Stimulated activated memory B cell treated with anti-CD40 and anti-IgM and Interleukin-4, amounts not matched to agents 10 μg/mL and 1 μg/mL and 100 μg/mL, for 72 hours (primary cell): ENCODE results near the gene ARID1B.

Experiments
- ATAC-seq: fragments of 150-1000 bp; cut with Tn5 transposase; 2 replicates; pipeline ENCODE4 v1.10.0; 2021
- H3K27ac Mint-ChIP-seq: one replicate; pipeline ENCODE4 v1.8.0; 2022; ENCODE audit warnings: mild to moderate bottlenecking, mixed read lengths
- H3K27me3 Mint-ChIP-seq: one replicate; pipeline ENCODE4 v1.8.0; 2022; ENCODE audit warnings: mixed read lengths
- H3K36me3 Mint-ChIP-seq: one replicate; pipeline ENCODE4 v1.8.0; 2022; ENCODE audit warnings: mixed read lengths
- H3K4me1 Mint-ChIP-seq: one replicate; pipeline ENCODE4 v1.8.0; 2022; ENCODE audit warnings: mixed read lengths
- H3K4me3 Mint-ChIP-seq: one replicate; pipeline ENCODE4 v1.8.0; 2022; ENCODE audit warnings: mild to moderate bottlenecking, moderate library complexity, mixed read lengths
- H3K9me3 Mint-ChIP-seq: one replicate; pipeline ENCODE4 v1.8.0; 2022; ENCODE audit warnings: mixed read lengths

Gene ARID1B

GRCh38 chr6:156955494-156956183 lies 178.5 kb downstream of the ARID1B start:
- peaks cover 77% of the 10 kb centered on the region for H3K4me1 Mint-ChIP-seq
- no peak overlapping the region for H3K4me3 Mint-ChIP-seq
- H3K9me3 Mint-ChIP-seq, result no peaks in the 10 kb centered on the region
- peaks cover 12% of the 10 kb centered on the region for H3K36me3 Mint-ChIP-seq
- H3K27ac Mint-ChIP-seq, result peak overlapping the region; percentile 48
- no peaks in the 10 kb centered on the region for H3K27me3 Mint-ChIP-seq
- no peak for ATAC-seq

DNA sequence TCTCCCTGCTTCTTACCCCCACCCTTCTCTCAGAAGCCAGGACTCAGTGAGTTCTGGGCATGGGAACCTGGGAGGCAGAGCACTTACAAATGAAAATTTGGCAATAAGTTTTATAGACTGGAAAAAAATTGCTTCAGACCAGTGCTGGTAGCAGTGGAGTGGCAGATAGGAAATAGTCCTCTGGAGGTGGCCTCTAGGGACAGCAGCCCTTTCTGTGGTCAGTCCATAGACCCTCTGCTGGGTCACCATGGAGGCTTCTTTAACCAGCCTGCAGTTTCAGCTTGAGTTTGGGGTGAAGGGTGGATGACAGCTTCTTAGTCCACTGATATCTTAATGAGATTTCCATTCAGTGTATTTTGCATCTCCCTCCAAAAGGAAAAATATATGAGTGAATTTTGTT lies 179.1 kb downstream of the ARID1B start:
- Mint-ChIP-seq H3K4me1 (peaks cover 79% of the 10 kb centered on the region), H3K9me3 (no peaks in the 10 kb centered on the region), H3K27ac (peak overlapping the region; percentile 48), H3K4me3 (no peak overlapping the region), H3K36me3 (peaks cover 12% of the 10 kb centered on the region), H3K27me3 (no peaks in the 10 kb centered on the region)
- no peak for ATAC-seq

GRCh38 chr6:156957931-156958547 lies 180.9 kb downstream of the ARID1B start:
- peaks cover 77% of the 10 kb centered on the region for H3K4me1 Mint-ChIP-seq
- peak; percentile 64 for ATAC-seq
- no peak overlapping the region for H3K4me3 Mint-ChIP-seq

GRCh38 chr6:156960525-156960924 lies 183.3 kb downstream of the ARID1B start:
- H3K9me3 Mint-ChIP-seq, result no peaks in the 10 kb centered on the region
- ATAC-seq, result no peak
- H3K36me3 Mint-ChIP-seq, result peaks cover 12% of the 10 kb centered on the region
- peaks cover 70% of the 10 kb centered on the region for H3K4me1 Mint-ChIP-seq
- H3K27me3 Mint-ChIP-seq, result no peaks in the 10 kb centered on the region
- no peak overlapping the region for H3K27ac Mint-ChIP-seq
- H3K4me3 Mint-ChIP-seq, result no peak overlapping the region

More at GRCh38 chr6:156957931-156958547, 180.9 kb downstream of the ARID1B start:
- Mint-ChIP-seq H3K36me3 (peaks cover 12% of the 10 kb centered on the region), H3K9me3 (no peaks in the 10 kb centered on the region), H3K27ac (peak overlapping the region; percentile 6), H3K27me3 (no peaks in the 10 kb centered on the region)

- Mint-ChIP-seq H3K4me3 (no peak overlapping the region), H3K36me3 (peaks cover 12% of the 10 kb centered on the region), H3K4me1 (peaks cover 62% of the 10 kb centered on the region), H3K27me3 (no peaks in the 10 kb centered on the region), H3K27ac (no peak overlapping the region), H3K9me3 (no peaks in the 10 kb centered on the region)
- no peak for ATAC-seq
These were observed 184.2 kb downstream of the ARID1B start for GRCh38 chr6:156961282-156961892.

- H3K36me3 Mint-ChIP-seq, result peaks cover 6% of the 10 kb centered on the region
- no peak overlapping the region for H3K27ac Mint-ChIP-seq
- H3K9me3 Mint-ChIP-seq, result no peaks in the 10 kb centered on the region
- peaks cover 57% of the 10 kb centered on the region for H3K4me1 Mint-ChIP-seq
- H3K4me3 Mint-ChIP-seq, result peak overlapping the region; percentile 34
- ATAC-seq, result peak; percentile 50
- no peaks in the 10 kb centered on the region for H3K27me3 Mint-ChIP-seq
These were observed 186.8 kb downstream of the ARID1B start for GRCh38 chr6:156963712-156964700.

GRCh38 chr6:156967852-156968251 lies 190.7 kb downstream of the ARID1B start:
- Mint-ChIP-seq H3K36me3 (peaks cover 6% of the 10 kb centered on the region), H3K27me3 (no peaks in the 10 kb centered on the region), H3K9me3 (no peaks in the 10 kb centered on the region), H3K27ac (no peak overlapping the region), H3K4me3 (no peak overlapping the region), H3K4me1 (peaks cover 63% of the 10 kb centered on the region)
- ATAC-seq, result no peak

GRCh38 chr6:156969233-156969632 lies 192.1 kb downstream of the ARID1B start:
- H3K4me1 Mint-ChIP-seq, result peaks cover 62% of the 10 kb centered on the region
- no peaks in the 10 kb centered on the region for H3K27me3 Mint-ChIP-seq
- peaks cover 6% of the 10 kb centered on the region for H3K36me3 Mint-ChIP-seq
- H3K27ac Mint-ChIP-seq, result peak overlapping the region; percentile 71
- peak; percentile 41 for ATAC-seq
- no peaks in the 10 kb centered on the region for H3K9me3 Mint-ChIP-seq
- H3K4me3 Mint-ChIP-seq, result no peak overlapping the region

GRCh38 chr6:156970595-156971112 lies 193.5 kb downstream of the ARID1B start:
- H3K27ac Mint-ChIP-seq, result peak overlapping the region; percentile 24
- H3K9me3 Mint-ChIP-seq, result no peaks in the 10 kb centered on the region
- ATAC-seq, result no peak
- peaks cover 6% of the 10 kb centered on the region for H3K36me3 Mint-ChIP-seq
- H3K4me1 Mint-ChIP-seq, result peaks cover 69% of the 10 kb centered on the region
- no peaks in the 10 kb centered on the region for H3K27me3 Mint-ChIP-seq
- H3K4me3 Mint-ChIP-seq, result no peak overlapping the region

DNA sequence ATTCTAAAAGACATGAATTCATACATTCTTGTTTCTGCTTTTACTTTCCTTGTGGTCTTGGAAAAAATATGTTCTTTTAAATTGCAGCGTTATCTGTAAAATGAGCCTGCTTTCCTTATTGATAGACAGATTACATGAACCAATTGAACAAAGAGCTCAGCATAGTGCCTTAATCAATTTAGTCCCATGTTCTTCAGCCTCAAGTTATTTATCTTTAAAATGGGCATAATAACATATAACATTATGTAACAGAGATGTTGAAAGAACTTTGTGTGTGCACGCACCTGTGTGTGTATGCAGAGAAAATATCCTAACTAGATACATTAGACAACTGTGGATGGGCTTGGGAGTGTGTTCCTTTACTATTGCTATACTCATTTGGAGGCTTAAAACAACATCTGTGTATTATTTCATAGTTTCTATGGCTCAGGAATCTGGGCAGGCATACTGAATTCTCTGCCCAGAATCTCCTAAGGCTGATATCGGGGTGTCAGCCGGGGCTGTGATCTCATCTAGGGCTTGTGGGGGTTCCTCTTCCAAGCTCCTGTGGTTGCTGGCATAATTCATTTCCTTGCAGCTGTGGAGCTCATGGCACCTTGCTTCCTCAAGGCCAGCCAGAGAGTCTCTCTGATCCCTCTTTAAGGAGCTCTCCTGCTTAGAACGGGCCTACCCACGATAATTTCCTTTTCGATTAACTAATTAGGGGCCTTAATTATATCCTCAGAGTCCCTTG lies 194.1 kb downstream of the ARID1B start:
- H3K9me3 Mint-ChIP-seq, result no peaks in the 10 kb centered on the region
- H3K36me3 Mint-ChIP-seq, result peaks cover 6% of the 10 kb centered on the region
- ATAC-seq, result no peak
- no peaks in the 10 kb centered on the region for H3K27me3 Mint-ChIP-seq
- H3K4me1 Mint-ChIP-seq, result peaks cover 76% of the 10 kb centered on the region
- H3K27ac Mint-ChIP-seq, result peak overlapping the region; percentile 48
- H3K4me3 Mint-ChIP-seq, result no peak overlapping the region

GRCh38 chr6:156972145-156972544 lies 195.0 kb downstream of the ARID1B start:
- H3K27me3 Mint-ChIP-seq, result no peaks in the 10 kb centered on the region
- peak overlapping the region; percentile 48 for H3K27ac Mint-ChIP-seq
- no peaks in the 10 kb centered on the region for H3K9me3 Mint-ChIP-seq
- H3K4me3 Mint-ChIP-seq, result no peak overlapping the region
- peaks cover 80% of the 10 kb centered on the region for H3K4me1 Mint-ChIP-seq
- no peak for ATAC-seq
- H3K36me3 Mint-ChIP-seq, result peaks cover 2% of the 10 kb centered on the region

DNA sequence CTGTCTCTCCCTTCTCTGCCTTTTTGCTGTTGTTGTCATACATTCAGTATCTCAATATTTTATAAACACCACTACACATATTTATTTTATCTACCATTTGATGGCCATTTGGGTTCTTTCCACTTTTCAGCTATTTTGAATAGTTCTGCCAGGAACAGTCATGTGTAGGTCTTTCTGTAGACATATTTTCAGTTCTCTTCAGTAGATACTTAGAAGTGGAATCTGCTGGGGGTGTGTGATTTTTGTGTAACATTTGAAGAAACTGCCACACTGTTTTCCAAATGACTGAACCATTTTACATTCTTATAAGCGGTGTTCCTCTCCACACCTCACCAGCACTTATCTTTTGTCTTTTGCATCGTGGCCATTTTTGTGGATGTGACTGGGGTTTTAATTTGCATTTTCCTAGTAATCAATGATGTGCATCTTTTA lies 197.7 kb downstream of the ARID1B start:
- no peaks in the 10 kb centered on the region for H3K27me3 Mint-ChIP-seq

DNA sequence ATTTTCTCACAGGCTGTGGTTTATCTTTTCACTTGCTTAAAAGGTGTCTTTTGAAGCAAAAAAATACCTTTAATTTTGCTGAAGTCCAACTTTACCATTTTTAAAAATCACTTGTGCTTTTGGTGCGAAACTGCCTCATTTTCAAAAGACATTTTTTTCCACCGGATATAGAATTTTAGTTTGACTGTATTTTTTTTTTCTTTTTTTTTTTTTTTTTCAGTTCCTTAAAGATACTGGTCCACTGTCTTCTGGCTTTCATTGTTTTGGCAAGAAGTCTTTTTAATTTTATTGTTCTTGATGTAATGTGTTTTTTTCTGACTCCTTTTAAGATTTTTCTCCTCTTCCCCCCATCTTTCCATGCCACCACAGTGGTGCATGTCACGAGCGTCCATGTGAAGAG lies 198.2 kb downstream of the ARID1B start:
- no peaks in the 10 kb centered on the region for H3K9me3 Mint-ChIP-seq
- H3K4me3 Mint-ChIP-seq, result peak overlapping the region; percentile 81
- peak overlapping the region; percentile 76 for H3K27ac Mint-ChIP-seq
- ATAC-seq, result no peak
- peaks cover 88% of the 10 kb centered on the region for H3K4me1 Mint-ChIP-seq
- no peaks in the 10 kb centered on the region for H3K27me3 Mint-ChIP-seq
- H3K36me3 Mint-ChIP-seq, result no peaks in the 10 kb centered on the region

More for the DNA sequence above, 197.7 kb downstream of the ARID1B start:
- Mint-ChIP-seq H3K36me3 (no peaks in the 10 kb centered on the region), H3K27ac (peak overlapping the region; percentile 76), H3K4me3 (peak overlapping the region; percentile 81), H3K9me3 (no peaks in the 10 kb centered on the region), H3K4me1 (peaks cover 84% of the 10 kb centered on the region)
- peak; percentile 65 for ATAC-seq
